GM18870 (cell line): ENCODE measurements around the gene MPG.
"Not testable (repeated sequence)": the region's sequence is repeated elsewhere in the genome, so short reads cannot be mapped to it uniquely, and the experiment has no call there.

ENCODE experiments used
- ATAC-seq: cut with Tn5 transposase; IDR thresholded peaks from one replicate; pipeline ENCODE4 v1.9.1; 2021; ENCODE audit warnings: moderate library complexity; ENCODE audit not compliant: unreplicated experiment

The MPG gene

DNA sequence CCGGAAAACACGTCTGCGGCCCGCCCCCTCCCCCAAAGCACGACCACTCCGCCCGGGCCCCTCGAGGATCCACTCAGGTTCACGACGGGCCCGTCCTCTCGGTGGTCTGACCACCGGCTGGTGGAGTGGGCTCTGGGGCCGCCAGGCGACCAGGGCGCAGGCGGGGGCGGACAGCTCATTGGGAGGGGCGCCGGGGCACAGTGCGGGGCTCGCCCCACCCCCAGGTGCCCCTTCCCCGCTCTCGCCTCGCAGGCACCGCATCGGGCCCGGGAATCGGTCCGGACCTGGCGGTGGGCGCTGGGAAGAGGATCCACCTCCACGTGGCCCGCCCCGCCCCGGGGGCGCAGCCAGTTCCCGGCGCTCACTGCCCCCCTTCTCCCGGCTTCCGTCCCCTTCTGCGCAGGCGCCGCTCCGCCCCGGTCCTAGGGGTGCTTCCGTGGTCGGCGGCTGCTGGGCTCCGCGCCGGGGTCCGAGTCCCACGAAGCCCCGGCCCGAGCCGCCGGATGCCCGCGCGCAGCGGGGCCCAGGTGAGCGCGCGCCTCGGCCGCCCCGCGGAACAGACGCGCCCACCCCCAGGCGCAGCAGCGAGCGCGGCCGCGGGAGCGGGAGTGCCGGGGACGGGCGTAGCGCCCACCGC is at the start of gene MPG:
Gene MPG (plus strand): TSS at position 419 of the 637 bp plus-strand sequence. CDS start 85 bp downstream, at position 504.
- no peak for ATAC-seq

DNA sequence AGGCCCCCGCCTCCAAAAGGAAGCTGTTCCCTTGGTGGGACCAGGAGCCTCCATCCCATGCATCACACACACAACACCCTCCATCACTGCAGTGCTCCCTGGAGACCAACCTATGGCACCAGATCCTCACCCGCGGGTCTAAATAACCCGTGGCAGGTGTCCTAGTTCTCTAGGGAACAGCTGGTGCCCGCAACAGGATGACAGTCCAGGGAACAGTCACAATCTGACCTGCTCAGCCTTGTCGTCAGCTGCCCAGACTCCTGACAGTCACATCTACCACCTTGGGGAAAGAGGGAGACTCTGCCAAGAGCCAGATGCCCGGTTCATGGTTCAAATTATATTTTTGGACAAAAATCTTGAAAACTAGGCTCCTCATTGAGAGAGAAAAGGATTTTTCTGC is 47.4 kb upstream of the MPG start:
- not testable (repeated sequence) for ATAC-seq

DNA sequence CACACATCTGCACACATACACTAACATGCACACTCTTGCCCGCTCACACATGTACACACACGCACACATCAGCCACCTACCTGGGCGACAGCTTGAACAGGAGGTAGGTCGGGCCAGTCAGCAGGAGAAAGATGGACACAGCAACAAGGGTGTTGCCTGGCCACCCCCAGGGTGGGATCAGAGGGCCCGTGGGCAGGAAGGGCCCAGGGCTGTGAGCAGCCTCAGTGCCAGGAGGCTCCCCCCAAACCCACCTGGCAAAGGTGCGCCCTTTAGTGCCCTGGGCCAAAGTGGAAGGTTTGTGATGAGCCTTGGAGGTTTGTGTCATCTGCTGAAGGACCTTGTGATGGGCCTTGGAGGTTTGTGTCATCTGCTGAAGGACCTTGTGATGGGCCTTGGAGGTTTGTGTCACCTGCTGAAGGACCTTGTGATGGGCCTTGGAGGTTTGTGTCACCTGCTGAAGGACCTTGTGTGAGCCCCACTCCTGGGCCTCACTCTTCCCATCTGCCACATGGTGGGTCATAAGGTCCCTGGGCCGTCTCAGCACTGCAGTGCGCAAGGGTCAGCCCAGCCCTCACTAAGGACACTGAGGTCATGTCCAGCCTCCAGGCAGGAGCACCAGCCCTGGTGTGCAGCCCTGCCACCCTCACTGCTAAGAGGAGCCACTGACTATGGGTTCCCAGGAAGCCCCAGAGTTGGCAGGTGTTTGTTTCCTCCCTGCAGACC is 44.7 kb upstream of the MPG start:
- ATAC-seq: not testable (repeated sequence)

DNA sequence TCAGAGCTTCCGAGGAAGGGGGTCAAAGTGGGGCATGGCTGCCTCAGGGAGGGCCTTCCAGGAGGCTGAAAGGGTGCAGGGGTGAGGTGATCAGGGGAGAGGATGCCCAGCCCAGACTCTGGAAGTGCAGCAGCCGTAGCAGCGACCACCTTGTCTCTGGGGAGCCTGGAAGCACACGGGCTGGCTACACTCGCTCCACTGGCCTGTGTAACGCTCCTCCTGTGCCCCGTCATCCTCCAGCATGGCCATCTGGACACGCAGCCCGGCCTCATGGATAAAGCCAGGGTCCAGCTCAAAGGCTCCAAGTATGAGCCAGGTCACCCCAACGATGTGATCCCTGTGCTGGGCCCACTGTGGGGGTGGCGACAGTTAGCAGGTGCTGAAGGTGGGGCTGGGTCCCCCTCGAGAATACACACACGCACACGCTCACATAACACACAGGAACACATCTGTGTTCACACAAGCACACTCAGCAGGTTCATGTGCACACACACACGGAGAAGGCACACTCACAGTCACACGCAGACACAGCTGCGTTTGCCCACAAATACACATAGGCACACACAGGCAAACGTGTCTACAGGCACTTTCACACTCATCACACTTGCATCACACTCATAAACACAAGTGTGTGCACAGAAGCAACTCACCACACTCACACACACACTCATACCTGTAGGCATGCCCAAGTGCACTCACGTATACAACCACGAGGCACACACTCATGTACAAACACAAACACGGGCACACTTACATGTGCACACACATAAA is 44.0 kb upstream of the MPG start:
- no peak for ATAC-seq

DNA sequence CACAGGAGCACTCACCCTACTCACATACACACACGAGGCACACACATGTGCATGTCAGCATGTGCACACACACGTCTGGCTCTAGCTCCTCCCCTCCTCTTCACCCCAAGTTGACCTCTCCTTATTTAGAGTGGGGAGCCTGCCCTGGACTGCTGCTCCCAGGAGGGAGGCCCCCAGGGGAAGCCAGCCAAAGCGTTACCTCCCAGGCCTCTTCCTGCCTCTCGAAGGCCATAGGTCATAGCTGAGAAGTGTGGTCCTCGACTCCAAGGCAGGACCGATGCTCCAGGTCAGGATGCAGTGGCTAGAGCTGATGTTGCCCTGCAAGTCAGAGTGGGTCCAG is 43.4 kb upstream of the MPG start:
- ATAC-seq: no peak

GRCh38 chr16:35011-35677 is 42.9 kb upstream of the MPG start:
- no peak for ATAC-seq

GRCh38 chr16:35678-36305 is 42.2 kb upstream of the MPG start:
- no peak for ATAC-seq

GRCh38 chr16:36336-36984 is 41.6 kb upstream of the MPG start:
- no peak for ATAC-seq

- no peak for ATAC-seq
Measured at GRCh38 chr16:37511-37910, 40.5 kb upstream of the MPG start.

DNA sequence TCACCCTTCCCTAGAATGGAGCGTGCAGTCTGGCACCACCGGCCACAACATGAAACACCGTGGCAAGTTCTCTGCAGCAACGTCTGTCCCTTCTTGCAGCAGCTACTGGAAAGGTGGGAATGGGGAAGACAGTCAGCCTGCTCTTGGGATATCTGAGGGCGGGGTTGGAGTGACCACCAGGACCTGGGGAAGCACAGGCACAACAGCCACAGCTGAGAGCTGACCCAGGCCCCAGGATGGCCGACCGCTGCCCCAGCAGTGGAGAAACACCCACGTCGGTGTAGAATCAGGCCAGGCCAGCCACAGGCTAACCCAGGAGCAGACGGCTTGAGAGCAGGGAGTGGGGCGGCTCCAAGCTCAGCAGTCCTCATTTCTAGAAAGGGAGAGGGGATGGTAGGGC is 39.8 kb upstream of the MPG start:
- ATAC-seq: not testable (repeated sequence)

DNA sequence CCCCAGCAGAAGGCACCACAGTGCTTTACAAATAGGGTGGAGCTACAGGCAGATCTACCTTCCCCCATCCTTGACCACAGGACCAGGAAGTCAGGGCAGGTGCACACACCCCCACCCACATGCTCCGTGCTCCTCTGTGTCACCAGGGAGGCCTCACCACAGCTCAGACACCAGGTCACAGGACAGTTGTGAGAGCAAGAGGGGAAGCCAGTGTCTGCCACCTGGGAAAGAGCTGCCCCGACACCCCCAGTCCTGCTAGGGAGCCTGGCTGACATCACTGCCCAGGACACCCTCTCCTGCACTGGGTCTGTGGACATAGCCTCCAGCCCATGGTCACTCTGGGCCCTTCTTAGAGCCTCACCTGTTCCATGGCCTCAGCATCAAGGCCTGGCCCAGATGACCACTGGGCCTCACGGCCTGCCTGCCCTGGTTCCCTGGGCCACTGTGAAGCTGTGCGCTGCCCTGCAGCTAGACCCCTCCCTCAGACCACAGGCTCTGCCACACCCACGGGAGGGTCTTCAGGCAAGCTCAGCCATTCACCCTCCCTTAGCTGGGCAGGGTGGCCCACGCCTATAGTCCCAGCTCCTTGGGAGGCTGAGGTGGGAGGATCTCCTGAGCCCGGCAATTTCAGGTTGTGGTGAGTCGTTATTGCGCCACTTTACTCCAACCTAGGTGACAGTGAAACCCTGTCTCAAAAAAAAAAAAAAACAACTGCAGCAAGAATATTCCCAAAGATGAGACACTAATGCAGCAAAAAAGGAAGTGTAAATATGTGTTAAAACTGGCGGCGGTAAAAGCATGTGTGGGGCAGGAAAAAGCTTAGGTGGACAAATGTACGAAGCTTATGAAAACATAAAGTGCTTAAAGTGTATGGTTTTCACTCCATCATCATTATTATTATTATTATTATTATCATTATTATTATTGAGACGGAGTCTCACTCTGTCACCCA is 38.8 kb upstream of the MPG start:
- ATAC-seq: no peak

DNA sequence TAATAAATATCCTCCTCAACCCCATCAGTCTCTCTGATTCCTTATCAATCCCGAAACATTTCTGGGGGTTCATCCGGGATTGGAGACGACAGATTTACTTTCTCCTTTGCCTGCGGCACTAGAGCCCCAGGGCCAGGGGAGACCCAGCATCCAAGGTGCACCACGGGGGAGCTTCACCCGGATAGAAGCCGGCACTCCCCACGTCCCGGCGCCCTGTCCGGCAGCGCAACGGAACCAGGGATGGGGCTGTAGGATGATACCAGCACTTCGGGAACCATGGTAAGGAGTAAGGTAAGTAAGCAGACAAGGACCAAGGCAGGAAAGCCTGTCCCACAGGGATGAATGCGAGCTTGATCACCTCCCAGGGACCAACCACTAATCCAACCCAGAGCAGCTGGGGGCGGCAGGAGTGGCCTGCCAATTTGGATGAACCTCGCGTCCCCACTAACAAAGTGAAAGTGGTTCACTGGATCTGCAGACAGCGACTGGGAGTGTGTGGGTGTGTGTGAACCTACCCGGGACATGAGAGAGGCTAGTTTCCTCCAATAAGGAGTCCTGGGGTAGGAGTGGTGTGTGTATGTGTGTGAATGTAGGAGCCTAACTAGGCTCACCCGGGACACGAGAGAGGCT is 36.5 kb upstream of the MPG start:
- no peak for ATAC-seq

DNA sequence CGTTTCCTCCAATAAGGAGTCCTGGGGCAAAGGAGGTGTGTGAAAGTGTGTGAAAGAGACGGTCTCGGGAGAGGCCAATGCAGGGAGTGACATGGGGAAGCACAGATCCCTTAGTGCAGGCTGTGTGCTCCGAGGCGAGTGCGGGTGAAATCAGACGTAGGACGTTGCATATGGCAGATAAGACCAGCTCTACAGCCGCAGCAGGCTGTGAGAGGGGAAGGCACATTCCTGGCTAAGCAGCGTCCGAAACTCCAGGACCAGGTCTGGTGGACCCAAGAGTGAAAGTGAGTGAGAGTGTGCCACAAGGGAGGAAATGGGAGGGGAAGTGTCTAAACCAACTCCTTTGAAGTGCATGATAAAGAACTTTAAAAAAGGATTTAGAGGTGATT is 36.0 kb upstream of the MPG start:
- ATAC-seq: no peak

- no peak for ATAC-seq
Measured at GRCh38 chr16:42691-43090, 35.3 kb upstream of the MPG start.

DNA sequence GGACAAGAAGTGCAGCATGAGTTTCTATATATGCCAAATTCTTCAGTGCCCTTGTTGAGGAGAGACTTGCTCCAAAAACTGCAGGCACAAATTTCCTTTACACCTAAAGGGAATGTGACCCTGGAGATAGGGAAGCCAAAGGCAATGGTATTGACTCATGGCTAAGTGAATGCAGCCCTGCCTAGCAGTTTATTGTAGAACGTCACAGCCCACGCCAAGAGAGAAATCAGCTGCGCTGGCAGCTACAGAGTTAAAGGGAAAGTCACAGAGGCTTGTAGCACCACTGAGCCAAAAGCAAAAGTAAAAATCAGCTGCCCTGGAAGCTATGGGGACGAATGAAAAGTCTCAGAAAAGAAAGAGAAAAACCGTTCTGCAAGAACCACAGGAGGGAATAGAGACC is 34.7 kb upstream of the MPG start:
- ATAC-seq: no peak

DNA sequence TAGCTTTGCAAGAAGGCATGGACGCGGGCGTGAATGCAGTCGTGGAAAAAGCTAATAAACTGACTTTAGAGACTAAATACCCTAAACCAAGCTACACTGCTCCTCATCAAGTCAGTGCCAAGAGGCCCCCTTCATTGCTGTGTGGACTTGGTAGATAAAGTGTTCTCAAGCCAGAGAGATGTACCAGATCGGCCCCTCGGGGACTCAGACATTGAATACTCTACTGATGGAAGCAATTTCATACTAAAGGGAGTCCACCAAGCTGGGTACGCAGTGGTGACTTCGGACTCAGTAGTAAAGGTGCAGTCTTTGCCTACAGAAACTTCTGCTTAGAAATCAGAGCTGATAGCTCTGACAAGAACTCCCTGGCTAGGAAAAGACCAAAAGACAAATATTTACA is 33.4 kb upstream of the MPG start:
- ATAC-seq: no peak

- ATAC-seq: no peak
Measured at GRCh38 chr16:45454-45853, 32.6 kb upstream of the MPG start.

DNA sequence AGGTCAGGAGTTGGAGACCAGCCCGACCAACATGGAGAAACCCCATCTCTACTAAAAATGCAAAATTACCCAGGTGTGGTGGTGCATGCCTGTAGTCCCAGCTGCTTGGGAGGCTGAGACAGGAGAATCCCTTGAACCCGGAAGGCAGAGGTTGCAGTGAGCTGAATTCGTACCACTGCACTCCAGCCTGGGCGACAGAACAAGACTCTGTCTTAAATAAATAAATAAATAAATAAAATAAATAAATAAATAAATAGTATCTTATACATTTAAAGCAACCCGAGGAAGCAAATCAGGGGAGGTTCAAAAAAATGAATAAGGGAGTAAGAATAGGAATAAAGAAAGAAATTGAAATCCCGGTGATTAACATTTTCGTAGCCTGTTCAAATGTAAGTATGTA is 31.5 kb upstream of the MPG start:
- not testable (repeated sequence) for ATAC-seq

DNA sequence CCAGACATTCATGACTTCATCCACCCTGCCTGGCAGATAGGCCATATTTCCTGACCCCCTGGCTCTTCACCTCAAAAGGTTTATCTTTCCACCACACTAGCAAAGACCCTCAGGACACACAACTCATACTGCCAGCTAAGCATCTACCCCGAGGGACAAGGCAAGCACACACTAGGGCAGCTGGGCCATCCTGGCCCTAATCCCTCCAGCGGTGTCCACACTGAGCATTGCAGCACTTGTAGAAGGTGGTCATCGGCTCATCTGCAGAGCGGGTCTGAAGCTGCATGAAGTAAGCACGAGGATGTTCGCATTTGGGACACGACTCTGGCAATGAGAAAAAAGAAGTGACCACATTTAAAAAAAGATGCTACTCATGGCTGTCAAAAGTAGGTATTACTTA is 30.8 kb upstream of the MPG start:
- no peak for ATAC-seq
